Measurements from ENCODE around the gene S100A14.

GRCh38 chr1:153612111-153612754, 3.9 kb downstream of the S100A14 start:
- TF ChIP-seq CTCF (conservative IDR thresholded peaks at IDR 0.05): no peak
- TF ChIP-seq ZFX (IDR thresholded peaks at IDR 0.05): no peak

All from C4-2B (cell line).